Gastrocnemius medialis (tissue), 4 donors: ENCODE data around the gene STRIP1.

Experiments used
- CTCF ChIP-seq, 5 experiments: fragments of 450-650 bp in 3 of 5; fragments of 200-600 bp in 2 of 5; sonication (generic) in 2 of 5; IDR thresholded peaks in 4 of 5; conservative IDR thresholded peaks in 1 of 5; 1 replicate in 4 of 5; 2 replicates in 1 of 5; pipeline ENCODE4 v1.5.1; 2016 to 2019; ENCODE audit warnings: antibody characterized with exemption in 5 of 5, mild to moderate bottlenecking in 3 of 5, moderate library complexity in 3 of 5
- POLR2A ChIP-seq, 2 donors: fragments of 450-650 bp; IDR thresholded peaks; one replicate each; pipeline ENCODE4 v1.6.1; 2017; ENCODE audit warnings: antibody characterized with exemption in 2 of 2, mild to moderate bottlenecking in 2 of 2, moderate library complexity in 2 of 2

- TF ChIP-seq CTCF (IDR thresholded peaks at IDR 0.05 in 4 of 5, conservative IDR thresholded peaks at IDR 0.05 in 1 of 5) (no peak), POLR2A (IDR thresholded peaks at IDR 0.05) (no peak)
Measured at GRCh38 chr1:110069404-110070281, 35.2 kb downstream of the STRIP1 start.
